HG03097 (cell line): ENCODE data around the gene TRIM7.
"Not testable (repeated sequence)": the region's sequence is repeated elsewhere in the genome, so short reads cannot be mapped to it uniquely, and the experiment has no call there.

Experiments used
- ATAC-seq: cut with Tn5 transposase; IDR thresholded peaks from one replicate; pipeline ENCODE4 v1.9.1; 2021; ENCODE audit not compliant: unreplicated experiment, low FRiP score

Gene TRIM7

DNA sequence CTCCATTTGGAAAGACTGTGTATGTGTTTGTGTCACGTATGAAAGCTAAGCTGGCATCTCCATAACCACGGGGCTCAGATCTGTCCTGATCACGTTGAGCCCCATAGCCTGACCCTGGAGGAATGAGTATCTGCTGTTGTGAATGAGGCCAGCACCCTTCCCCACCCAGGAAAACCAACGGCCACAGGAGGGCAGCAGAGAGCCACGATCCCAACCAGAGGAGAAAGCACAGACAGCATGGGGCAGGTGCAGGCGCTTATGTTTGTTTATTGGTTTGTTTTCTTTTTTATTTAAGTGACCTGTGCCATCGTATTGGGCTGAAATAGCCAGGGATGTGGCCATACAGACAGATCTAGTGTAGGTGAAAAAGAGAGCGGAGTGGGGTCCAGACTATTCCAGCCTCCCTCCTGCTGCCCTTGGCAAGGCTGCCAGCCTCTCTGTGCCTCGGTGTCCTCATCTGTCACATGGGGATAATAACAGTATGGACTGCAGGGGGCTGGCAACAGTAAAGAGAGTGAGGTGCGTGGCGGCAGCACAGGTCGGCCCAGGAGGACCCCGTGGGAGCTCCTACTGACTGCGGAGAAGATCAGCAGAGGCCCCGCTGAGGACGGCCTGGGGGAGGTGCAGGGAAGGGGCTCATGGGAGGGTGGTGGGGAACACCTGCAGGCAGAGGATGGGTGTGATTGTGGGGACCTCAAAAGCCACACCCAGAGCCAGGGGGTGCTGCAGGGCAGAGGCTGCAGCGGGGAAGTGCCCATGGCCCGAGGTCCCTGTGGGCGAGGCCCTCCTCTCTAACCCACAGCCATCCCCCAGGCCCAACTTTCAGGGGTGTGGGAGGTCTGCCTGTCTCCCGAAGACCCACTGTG lies 45.5 kb downstream of the TRIM7 start:
- peak; percentile 56 for ATAC-seq

- no peak for ATAC-seq
Observed at GRCh38 chr5:181158869-181159268, 46.1 kb downstream of the TRIM7 start.

DNA sequence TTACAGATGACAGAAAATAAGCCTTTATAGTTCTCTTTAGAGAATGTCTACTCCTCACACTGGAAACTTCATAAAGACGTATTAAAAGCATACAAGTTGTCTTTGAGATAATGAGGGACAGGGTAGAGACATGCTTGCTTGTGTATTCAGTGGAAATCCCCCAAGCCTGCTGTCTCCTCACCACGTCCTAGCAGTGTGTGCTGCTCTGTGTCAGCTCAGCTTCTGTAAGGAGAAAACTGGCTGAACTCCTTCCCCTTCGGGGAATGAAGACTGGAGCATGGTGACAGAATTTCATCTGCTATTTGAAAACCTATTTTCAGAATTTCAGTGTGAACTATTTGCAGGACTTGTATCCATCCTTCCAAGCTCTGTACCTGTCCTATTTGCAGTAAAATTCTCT lies 48.2 kb downstream of the TRIM7 start:
- ATAC-seq: no peak

DNA sequence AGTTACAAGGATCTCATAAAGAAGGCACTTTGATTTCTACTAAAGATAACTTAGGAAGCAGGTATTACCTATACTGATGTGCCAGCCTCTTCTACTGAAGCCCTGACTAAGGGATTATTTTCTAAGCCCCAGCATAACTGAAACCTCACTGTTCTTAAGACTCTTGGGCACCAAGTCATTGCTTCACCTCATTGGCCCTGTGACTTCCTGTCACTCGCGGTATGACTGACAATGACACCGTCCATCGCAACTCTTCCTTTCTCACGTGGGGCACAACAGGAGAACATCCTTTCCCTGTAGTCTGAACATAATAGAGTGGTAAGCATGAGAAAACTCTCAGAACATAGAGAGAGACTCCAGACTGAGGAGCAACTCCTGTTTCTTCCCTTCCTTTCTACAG lies 51.2 kb downstream of the TRIM7 start:
- no peak for ATAC-seq

GRCh38 chr5:181152406-181152805 lies 52.6 kb downstream of the TRIM7 start:
- no peak for ATAC-seq

DNA sequence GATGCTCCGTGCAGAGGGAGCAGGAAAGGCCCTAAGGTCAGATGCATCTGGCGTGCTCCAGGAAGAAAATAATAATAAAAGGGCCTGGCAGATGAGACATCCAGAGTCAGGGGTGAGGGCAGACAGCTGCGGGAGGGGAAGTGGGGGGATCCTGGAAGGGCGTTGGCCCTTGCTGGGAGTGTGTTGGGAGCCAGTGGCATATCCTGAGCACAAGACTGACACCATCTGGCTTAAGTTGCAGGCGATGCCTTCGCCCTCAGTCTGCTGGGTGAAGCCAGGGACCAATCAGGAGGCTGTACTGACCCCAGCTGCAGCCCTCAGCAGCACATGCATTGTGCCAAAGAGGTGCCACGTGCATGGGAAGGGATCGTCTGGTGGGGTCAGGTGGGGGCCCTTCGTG lies 53.9 kb downstream of the TRIM7 start:
- ATAC-seq: no peak

DNA sequence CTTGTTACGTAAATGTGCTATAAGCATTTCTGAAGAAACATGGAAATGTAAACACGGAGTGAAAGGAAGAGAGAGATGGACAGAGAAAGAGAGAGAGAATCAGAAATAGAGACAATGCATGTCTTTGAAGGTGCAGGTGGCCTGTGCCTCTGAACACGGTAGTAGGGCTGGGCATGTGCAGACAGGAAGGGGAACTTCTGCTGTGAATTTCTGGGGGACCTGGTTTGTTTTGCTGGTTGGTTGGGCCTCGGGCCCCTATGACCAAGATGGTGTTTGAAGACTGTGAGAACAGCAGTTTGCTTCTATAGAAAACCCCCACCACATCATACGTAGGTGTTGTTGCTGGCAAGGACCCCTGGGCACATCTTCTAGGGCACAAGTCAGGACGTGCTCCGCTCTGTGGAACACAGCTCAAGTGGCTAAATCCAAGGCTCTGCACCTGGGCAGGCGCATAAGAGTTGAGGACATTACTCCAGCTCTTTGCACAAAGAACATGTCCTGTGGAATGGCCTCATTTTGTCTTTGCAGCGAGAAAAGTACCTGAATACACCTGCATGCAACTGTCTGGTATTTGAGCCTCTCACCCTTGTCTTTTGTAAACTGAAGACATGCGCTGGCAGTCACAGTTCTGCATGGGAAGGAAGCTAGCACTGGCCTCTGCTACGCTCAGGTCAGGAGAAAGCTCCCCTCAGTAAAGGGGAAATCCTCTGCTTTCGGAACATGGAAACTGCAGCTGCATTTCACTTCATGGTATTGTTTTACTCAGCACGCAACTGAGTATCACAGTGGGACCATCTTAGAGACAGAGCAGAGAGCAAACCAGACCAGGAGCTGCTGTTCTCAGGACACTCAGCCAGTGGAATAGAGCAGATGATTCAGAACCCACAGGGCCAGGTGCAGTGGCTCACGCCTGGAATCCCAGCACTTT lies 54.9 kb downstream of the TRIM7 start:
- no peak for ATAC-seq

GRCh38 chr5:181149355-181149754 lies 55.6 kb downstream of the TRIM7 start:
- ATAC-seq: no peak

GRCh38 chr5:181146927-181147636 lies 57.9 kb downstream of the TRIM7 start, which contains the start of gene OR2V2:
Gene OR2V2, plus strand, starts transcription at chr5:181147586. Its CDS starts 7,357 bp downstream, at chr5:181154943.
- ATAC-seq: not testable (repeated sequence)

DNA sequence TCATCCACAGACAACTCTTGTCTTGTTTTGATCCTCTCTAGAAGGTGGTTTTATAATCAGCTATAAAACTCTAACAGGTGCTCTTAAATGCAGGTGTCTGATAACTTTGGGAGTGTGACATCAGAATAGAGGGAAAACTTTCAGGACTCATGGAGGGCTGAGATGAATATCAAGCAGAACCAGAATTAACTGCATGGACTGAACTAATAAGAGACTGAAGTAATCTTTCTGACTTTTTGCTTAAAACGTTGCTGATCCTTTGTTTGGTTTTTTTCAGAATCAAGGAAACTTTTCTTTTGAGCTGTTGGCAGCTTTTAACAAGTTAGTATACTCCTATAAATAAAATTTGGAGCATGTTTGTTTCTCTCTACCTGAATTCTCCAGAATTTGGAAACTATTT lies 59.9 kb downstream of the TRIM7 start:
- ATAC-seq: no peak
